CD4-positive, alpha-beta T cell treated with Interleukin-15 for 1 hour (primary cell): ENCODE results near the gene CALHM3.
"Not testable (repeated sequence)": the region's sequence is repeated elsewhere in the genome, so short reads cannot be mapped to it uniquely, and the experiment has no call there.

Experiments used
- DNase-seq: peaks from one replicate; pipeline ENCODE4 v3.0.0-alpha.2; 2020

CALHM3 gene

DNA sequence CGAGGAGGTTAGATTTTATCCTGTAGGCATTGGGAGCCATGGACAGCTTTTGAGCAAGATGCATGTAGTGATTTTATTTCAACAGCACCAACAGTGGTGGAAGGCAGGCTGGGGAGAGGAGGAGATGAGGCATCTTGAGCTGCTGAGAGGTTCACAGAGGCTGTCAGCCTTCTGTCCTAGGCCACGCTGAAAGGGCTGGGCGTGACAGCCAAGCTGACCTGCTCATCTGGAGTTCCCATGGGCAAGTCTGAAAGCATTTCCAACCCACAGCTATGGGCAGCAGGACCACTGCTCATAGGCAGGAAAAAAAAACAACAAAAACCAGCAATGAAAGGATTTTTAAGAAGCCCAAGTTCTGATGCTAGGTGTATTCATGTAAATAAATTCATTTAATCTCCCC lies 22.1 kb upstream of the CALHM3 start:
- DNase-seq, result no peak

GRCh38 chr10:103500481-103500880 lies 21.4 kb upstream of the CALHM3 start:
- no peak for DNase-seq

- DNase-seq, result no peak
Observed at GRCh38 chr10:103499881-103500280, 20.8 kb upstream of the CALHM3 start.

DNA sequence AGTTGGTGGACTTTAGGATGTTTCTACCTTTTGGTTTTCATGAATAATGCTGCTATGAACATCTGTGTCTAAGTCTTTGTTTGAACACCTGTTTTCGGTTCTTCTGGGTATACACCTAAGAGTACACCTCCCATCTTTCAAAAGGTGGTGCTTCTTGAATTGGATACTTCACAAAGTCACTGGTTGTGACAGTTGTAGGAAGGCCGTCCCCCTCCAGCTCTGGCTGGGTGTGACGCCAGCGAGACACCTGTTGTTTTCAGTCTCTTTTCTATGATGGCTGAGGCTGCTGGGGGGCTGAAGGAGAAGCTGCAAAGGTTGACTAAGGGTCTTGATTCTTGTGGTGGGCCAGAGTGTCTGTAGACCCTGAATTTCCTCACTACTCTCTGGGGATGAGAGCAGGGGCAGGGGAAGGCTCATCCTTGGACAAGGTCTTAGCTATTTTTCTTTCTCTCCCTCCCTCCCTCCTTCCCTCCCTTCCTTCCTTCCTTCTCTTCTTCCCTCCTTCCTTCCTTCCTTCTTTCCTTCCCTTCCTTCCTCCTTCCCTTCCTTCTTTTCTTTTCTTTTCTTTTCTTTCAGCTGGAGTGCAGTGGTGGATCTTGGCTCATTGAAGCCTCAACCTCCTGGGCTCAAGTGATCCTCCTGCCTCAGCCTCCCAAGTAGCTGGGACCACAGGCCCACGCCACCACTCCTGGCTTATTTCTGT lies 20.0 kb upstream of the CALHM3 start:
- no peak for DNase-seq

DNA sequence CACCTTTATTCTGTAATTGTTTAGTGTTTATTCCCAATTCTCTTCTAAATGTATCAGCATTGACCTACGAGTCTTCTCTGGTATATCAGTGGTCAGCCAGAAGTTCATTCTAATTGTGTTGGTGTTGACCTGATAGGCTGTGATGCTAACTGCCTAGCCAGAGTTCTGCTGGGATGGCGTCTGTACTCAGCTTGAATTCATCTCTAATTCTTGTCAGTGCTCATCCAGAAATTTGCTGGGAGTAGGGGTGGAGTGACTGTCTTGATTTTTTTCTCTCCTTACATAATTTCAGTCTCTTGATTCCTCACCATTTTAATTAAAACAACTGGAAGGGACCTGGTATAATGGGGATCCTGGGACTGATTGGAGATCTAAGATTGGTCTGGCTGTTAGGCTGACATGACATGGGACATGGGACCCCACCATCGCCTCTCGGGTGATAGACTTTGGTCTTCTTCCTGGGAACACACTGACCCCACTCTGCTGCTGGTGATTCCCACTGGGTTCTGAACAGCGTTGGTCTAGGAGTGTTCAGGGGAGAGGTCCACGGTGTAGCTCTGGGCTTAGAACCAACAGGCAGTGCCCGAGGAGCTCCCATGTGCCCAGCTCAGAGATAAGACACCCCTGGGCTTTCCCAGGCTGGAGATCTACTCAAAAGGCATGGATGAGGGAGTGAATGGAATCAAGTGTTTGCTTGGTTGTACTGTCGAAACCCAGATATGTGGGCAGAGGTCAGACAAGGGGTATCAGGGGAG lies 18.3 kb upstream of the CALHM3 start:
- DNase-seq, result no peak

DNA sequence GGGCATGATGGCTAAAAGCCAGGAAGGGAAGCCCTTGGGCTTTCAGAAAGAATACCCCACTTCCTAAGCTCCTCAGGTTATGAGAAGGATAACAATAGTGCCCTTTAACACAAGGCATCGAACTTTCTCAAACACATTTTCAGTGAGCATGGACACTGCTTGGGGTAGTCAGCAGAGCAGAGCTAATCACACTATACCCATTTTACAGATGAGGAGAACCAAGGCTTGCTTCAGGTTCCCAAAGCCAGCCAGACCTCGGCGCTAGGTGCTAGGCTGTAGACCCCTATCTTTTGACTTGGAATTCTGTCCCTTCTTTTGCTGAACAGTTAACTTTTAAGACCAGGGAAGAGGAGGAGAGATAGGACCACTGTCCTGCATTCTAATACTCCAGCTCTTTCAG lies 16.3 kb upstream of the CALHM3 start:
- no peak for DNase-seq

DNA sequence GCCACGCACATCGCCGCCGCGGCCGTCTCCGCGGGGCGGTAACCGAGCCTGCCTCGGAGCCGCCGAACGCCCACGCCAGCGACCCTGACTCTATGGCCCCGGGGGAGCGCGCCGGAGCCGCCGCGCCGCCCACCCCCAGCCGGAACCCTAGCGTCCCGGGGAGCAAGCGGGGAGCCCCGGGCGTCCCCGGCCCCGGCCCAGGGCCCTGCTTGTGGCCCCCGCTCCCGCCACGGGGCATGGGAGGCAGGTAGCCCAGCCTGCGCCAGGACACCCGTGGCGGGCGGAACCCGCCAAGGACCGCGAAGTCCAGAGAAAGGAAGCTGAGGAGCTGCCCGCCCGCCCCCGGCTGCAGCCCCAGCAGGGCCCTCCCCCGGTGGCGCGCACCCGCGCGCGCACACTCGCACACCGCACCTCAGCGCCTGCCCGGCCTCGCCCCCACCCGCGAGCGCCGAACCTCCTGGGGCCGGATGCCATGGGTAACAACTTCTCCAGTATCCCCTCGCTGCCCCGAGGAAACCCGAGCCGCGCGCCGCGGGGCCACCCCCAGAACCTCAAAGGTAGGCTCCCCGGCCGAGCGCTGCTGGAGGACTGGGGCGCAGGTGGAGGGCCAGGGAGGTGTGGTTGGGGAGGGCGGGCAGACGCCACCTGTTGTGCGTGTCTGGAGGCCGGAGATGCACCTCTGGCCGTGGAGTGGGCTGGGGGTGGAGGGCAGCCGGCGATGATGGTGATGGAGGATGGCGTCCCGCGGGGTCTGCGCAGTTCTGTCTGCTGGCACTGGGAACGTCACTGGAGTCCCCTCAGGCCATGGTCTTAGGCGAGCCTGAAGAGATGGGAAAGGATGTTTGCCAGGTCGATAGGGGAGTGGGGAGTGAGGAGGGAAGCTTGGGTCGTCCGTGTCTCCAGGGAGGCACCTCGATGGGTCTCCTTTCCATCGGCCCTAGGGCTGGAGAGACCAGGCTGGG lies 15.2 kb upstream of the CALHM3 start:
- no peak for DNase-seq

- DNase-seq, result no peak
Observed at GRCh38 chr10:103493362-103493915, 14.4 kb upstream of the CALHM3 start, which contains the start of gene NEURL1. NEURL1 (plus strand) TSS chr10:103493705; CDS start chr10:103494388, 683 bp downstream.

DNA sequence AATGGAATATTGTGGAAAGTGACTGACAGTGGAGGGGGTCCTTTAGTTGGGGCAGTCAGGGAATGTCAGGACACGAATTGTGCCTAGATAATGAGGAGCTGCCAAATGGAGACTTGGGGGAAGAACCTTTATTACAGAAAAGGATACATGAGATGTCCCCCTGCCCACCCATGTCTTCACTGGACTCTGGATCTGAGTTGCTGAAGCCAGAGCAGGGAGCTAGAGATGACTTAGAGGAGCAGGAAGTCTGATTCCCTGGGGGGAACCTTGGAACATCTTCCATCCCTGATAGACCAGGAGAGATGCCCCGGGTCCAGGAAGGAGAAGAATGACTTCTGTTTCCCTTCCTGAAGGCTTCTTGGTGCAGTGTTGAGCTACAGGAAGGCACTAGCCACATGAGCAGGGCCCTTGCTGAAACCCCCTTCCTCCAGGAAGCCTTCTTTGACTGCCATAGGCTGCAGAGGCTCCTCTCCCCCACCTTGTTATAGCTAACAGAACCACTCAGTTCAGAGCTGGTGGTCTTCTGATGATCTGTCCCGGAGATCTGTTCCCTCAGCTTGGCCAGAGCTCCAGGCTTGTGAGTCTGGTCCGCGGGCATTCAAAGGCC lies 13.7 kb upstream of the CALHM3 start:
- no peak for DNase-seq

DNA sequence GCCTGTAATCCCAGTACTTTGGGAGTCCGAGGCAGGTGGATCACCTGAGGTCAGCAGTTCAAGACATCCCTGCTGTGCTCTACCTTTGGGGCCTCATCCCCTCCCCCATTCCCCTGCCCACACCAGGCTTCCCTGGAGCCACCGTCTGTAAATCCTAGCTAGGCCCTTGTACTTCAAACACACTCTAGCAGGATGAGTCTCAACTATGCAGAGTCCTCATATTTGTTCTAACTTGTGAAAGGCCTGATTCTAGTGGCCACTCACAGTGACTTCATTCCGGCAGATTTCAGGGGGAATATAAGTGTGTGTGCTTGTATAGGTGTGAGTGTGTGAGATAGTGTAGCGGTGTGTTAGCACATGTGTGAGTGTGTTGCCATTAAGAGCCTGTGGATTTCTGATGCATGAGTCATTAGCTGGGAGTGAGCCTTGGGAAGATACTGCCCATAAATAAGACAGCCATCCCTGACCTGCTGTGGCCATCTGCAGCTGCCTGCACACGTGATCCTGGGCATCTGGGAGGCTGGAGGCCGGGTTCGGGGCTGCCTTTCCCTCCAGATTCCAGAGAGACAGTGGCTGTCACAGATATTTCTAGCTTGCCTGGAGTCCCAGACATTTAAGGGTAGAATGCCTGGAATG lies 12.8 kb upstream of the CALHM3 start:
- DNase-seq, result no peak

DNA sequence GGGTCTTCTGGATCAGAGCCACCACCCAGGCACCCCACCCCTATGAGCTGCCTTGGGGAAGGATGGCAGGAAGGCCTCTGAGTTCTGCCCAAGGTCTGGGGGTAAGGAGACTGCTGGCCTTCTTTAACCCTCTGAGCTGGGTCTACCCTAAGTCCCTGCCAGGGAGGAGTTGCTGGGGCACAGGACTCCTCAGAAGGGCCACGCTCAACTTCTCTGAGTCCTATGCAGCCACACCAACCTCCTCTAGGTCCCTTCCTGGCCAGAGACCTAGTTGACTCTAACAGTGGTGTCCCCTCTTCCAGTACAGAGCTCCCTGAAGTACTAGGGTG lies 11.9 kb upstream of the CALHM3 start:
- no peak for DNase-seq

GRCh38 chr10:103487410-103487708 lies 8.3 kb upstream of the CALHM3 start:
- DNase-seq, result no peak

- not testable (repeated sequence) for DNase-seq
Observed at GRCh38 chr10:103486635-103487409, 7.8 kb upstream of the CALHM3 start.

DNA sequence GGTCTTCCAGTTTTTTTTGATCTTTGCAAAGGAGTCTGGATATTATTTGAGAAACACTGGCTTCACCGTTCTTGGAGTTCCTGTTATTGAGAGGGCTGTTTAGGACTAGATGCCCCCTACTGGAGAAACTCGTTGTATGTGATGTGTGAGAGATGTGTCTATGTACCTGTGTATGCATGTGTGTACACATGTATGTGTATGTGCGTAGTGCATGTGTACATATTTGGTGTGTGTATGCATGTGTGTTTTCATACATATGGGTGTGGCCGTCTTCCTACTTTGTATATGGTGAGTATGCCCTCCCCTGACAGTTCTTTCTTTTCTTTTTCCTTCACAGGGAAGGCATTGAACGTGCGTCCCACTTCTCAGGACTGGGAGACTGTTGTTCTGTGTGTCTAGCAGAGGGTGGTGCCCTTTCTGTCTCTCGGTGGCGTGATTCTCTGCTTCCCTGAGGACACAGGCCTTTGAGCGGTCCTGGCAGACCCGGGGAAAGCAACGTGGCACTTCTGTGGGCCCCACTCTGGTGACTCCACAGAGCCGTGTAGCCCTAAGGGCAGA lies 3.0 kb upstream of the CALHM3 start:
- DNase-seq, result no peak

DNA sequence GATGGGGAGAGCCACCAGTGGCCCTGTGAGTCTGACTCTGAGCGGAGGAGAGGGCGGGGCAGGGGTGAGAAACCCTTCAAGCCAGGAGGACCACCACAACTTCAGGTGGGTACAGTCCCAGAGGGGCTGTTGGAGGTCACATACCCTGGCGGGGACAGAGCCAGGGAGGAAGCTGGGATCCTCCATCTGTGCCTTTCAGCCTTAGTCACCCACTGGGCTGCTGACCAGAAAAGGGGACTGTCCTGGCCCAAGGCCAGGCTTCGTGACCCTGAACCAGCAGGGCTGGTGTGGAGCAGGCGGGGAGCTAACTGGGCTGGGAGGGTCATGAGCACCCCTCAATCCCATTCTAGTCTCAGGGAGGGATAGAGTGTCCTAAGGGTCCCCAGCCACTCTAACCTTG lies 1.5 kb upstream of the CALHM3 start:
- no peak for DNase-seq

GRCh38 chr10:103478671-103479070 lies 369 bp downstream of the CALHM3 start:
- DNase-seq, result no peak

GRCh38 chr10:103476046-103476768 lies 2.8 kb downstream of the CALHM3 start:
- DNase-seq, result no peak

DNA sequence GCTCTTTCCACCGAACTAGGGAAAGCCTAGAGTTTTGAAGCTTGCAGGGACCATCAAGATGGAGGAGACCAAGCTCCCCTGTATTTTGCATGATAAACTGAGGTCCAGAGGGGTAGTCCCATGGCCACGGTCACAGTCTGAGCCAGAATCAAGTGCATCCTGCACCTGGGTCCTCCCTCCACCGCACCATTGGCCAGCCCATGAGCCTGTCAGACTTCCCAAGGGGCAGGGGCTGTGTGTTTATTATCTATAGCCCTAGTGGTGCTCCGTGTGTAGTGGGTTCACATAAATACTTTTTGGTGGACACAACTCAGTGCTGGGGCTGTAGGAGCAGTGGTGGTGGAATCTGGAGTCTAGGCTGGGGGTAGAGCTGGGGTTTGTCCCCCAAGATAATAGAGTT lies 3.6 kb downstream of the CALHM3 start:
- DNase-seq, result no peak

GRCh38 chr10:103474077-103474476 lies 5.0 kb downstream of the CALHM3 start:
- DNase-seq, result no peak

DNA sequence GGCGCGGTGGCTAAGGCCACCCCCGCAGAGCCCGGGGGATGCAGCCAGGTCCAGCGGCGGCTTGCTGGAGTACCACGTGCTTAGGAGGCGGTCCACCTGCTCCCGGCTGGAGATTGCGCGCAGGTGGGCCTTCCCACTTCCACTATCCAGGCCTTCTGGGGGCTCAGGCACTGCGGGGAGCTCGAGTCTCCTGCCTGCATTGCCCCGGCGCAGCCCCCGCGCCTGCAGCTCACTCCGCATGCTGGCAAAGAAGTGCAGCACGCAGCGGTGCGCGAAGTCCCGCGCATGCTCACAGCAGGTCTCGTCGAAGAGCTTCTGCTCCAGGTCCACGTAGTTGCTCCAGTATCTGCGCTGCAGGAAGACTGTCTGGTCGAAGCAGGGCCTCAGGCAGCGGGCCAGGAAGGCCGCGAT lies 5.8 kb downstream of the CALHM3 start:
- no peak for DNase-seq

- DNase-seq, result no peak
Observed at GRCh38 chr10:103472005-103472404, 7.0 kb downstream of the CALHM3 start.
